ENCODE results near the gene CLCN7.

The CLCN7 gene

GRCh38 chr16:1474796-1475551 is at the start of gene CLCN7:
Gene CLCN7, minus strand, starts transcription at chr16:1475028. Its CDS starts 54 bp downstream, at chr16:1474974.
- DNase-seq (ENCODE audit: low read depth in 3 of 3): peak; percentile 74 to 86 (median 83)

GRCh38 chr16:1524366-1524765 is 49.5 kb upstream of the CLCN7 start:
- DNase-seq (ENCODE audit: low read depth in 3 of 3): no peak

DNA sequence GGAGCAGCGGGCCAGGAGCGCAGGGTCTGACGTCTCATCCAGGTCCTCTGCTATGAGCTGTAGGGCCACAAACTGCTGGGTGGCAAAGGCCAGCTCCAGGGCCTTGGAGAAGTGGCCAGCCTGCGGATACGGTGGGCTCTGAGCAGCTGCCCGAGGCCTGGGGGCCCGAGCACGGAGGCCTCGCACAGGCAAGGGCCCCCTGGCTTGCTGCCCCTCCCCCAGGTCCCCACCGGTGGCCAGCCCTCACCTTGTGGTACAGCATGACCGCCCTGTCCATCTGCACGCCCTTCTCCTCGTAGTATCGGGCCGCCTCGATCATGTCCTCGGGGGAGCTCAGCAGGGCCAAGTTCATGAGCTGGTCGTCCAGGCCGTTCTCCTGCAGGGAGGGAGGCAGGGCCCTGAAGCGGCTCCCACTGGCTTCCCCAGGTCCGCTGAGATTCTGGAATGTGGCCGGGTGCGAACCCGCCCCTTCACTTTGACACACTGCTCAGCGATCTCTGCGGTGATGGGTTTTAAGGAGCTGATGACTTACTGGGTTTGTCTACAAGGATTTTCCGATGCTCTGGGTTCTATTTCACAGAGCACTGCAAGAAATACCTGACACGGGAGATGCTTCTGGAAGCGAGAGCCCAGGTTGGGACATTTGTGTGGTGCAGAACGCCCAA is 48.9 kb upstream of the CLCN7 start:
- DNase-seq (ENCODE audit: low read depth in 3 of 3): no peak

DNA sequence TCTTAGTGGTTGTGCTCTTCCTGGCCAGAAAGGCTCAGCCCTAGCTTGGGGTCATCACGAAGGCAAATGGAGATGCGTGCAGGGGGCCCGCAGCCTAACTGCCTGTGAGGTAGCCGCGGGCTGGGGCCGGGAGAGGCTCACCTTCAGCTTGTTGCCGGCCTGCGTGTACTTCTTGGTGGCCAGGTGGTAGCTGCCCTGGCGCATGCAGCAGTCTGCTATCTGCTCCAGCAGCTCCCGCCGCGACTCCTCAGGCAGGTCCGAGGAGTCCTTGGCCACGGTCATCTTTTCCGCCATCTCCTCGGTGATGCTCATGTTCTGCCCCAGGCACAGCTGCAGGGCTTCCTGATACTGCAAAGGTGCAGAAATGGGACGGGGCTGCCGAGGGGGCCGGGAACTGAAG is 45.6 kb upstream of the CLCN7 start:
- DNase-seq (ENCODE audit: low read depth in 3 of 3): no peak

GRCh38 chr16:1519831-1520230 is 45.0 kb upstream of the CLCN7 start:
- no peak for DNase-seq (ENCODE audit: low read depth in 3 of 3)

GRCh38 chr16:1518626-1519135 is 43.9 kb upstream of the CLCN7 start:
- DNase-seq (ENCODE audit: low read depth in 3 of 3): no peak

- DNase-seq (ENCODE audit: low read depth in 3 of 3): no peak
Measured at GRCh38 chr16:1514507-1514906, 39.7 kb upstream of the CLCN7 start.

DNA sequence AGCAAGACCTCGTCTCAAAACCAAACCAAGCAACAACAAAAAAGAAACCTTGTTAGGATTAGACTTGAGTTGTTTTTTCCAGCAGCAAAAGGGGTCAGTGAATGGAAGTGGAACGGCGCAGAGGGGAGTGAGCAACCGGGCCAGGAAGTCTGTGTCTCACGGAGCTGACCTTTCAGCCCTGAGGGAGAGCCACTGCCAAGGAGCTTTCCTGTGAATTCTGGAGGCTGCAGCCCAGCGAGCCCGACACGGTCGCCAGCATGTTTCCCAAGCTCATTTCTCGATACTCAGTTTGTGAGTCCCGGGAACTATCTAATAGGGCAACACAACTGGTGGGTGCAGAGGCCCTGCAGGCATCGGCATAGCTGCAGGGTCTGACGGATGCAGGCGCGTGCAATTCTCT is 37.9 kb upstream of the CLCN7 start:
- DNase-seq (ENCODE audit: low read depth in 3 of 3): no peak

DNA sequence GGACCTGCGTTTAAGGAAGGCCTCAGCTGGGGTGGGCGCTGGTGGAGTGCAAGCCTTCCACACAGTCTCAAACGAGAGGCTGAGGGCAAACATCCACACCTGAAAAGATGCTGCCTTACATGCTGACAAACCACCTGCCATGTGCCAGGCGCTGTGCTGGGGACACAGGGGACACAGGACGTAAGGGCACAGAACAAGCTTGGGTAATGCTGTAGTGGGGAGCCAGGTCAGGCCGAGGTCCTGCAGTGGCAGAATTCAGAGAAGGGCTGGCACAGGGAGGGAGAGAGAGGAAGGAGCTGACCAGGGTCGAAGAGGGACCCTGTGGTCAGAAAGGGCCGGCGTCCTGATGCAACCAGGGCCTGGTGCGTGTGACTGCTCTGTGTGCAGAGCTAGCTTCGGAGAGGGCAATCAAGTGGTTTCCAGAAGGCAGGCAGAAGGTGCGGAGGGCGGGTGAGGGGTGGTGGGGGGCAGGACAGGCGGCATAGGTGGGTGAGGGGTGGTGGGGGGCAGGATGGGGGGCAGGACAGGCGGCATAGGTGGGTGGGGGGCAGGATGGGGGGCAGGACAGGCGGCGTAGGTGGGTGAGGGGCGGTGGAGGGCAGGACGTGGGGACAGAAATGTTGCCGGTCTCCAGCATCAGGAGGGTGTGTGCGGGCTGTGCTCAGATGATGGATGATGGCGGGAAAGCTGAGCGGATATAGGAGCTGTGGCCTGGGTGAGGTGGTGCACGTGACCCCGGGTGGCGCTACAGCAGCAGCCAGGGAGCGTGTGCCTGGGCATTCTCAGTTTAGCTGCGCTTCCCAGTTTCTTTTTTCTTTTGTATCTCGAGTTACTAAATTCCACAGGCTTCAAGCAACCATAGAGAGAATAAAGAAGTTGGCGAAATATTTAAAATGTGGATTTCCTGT is 37.1 kb upstream of the CLCN7 start:
- no peak for DNase-seq (ENCODE audit: low read depth in 3 of 3)

DNA sequence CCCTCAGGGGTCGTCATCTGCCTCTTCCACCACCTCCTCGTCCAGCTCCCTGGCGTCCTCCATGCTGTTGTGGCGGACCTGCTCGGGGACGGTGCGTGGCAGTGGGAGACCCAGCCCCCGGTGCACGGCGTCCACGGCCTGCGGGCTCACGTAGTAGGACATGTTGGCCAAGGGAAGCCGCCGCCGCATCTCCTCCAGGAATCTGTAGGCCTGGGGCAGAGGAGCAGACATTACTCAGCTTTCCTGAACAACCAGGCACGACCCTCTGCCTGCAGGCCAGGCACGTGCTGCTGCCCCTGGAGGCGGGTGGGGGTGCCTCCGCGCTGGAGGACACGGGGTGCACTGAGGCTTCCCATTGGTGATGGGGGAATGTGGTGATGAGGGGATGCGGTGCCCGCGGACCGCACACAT is 36.1 kb upstream of the CLCN7 start:
- DNase-seq (ENCODE audit: low read depth in 3 of 3): no peak

DNA sequence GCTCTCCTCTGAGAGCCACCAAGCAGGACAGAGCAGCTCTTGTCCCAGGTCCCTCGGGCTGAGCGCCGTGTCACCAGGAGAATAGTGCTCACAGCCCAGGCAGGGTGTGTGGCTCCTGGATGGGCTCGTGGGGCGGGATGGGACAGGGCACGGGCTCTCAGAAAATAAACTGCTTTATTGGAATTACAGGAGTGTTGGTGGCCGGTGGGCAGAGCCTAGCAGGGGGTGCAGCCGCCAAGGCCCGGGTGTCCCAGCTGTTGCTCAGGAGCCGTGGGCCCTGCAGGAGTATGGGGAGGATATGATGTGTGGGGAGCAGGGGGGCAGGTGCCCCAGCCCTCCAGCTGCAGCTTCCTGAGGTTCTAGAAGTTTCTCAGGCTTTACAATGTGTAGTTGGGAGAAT is 35.4 kb upstream of the CLCN7 start:
- no peak for DNase-seq (ENCODE audit: low read depth in 3 of 3)

- no peak for DNase-seq (ENCODE audit: low read depth in 3 of 3)
Measured at GRCh38 chr16:1509307-1510221, 34.7 kb upstream of the CLCN7 start.

- DNase-seq (ENCODE audit: low read depth in 3 of 3): no peak
Measured at GRCh38 chr16:1508494-1509187, 33.8 kb upstream of the CLCN7 start.

DNA sequence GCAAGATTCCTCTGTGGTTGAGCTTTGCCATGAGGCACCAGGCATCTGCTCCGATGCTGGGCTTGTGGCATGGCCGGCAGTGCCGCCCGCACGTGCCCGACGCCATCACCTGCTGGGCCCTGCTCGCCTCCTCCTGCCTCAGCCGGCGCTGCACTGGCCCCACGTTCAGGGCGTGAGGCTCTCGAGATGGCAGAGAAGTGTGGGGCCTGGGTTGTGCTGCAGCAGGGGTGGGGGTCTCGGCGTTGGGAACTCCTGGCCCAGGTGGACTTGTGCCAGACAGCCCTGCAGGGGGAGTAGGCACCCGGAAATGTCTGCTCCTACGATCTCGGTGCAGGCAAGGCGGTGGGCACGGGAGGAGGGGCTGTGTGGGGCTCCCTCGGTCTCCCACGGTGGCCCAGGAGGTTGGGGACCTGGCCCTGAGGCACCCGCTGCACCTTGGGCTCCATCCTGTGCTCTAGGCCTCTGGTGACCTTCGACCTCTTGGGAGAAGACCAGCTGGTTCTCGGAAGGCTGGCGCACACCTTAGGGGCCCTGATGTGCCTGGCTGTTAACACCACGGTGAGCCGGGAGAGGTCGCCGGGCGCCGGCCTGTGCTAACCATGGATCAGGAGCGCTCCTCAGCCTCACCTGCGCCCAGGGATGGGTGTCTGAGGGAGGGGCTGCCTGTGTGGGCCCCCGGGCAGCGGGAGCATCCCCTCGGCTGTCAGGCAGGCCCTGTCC is 31.8 kb upstream of the CLCN7 start:
- DNase-seq (ENCODE audit: low read depth in 3 of 3): no peak

DNA sequence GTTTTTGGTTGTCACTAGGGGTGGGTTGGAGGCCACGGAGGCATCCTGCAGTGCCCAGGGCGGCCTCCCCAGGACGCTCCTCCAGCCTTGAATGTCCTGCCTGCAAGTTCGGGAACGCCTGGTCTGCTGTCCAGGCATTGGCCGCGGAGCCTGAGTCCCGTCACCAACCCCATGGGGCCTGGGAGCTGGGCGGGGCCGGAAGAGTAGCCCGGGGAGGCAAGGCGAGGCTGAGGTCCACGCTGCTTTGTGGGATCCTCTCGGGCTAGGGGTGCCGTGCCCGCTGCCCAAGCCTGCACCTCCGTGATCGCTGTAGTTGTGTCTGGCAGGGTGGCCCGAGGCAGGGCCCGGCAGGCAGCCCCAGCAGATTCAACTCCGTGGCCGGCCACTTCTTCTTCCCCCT is 31.1 kb upstream of the CLCN7 start:
- DNase-seq (ENCODE audit: low read depth in 3 of 3): no peak

DNA sequence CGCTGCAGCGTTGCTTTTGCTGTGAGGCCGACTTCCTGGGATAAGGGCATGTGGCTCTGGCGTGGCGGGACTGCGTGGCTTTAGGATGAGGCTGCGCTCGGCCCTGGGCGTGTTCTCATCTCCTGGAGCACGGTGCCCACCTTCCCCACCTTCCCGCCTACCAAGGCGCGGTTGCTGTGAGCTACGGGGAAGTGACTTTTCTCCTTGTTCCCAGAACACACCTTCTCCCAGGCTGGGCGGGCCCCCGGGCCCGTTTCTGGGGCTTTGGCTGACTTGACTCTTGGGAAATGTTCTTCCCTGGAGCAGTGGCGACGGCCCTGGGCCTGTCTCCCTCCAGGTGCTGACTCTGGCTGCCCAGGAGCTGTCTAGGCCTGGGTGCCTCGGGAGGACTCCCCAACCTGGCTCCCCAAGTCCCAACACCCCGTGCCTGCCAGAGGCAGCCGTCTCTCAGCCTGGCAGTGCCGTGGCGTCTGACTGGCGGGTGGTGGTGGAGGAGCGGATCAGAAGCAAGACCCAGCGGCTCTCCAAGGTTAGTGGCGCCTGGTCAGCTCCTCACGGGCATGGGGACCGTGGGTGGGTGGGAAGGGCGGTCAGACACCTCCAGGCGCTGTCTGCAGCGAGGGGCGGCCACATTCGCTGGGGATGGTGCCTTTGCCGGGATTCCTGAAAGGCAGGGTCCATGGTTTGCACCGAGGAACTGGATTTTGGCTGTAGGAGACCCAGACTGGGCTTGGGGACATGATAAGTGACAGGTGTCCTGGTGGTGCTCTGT is 30.4 kb upstream of the CLCN7 start:
- DNase-seq (ENCODE audit: low read depth in 3 of 3): no peak

DNA sequence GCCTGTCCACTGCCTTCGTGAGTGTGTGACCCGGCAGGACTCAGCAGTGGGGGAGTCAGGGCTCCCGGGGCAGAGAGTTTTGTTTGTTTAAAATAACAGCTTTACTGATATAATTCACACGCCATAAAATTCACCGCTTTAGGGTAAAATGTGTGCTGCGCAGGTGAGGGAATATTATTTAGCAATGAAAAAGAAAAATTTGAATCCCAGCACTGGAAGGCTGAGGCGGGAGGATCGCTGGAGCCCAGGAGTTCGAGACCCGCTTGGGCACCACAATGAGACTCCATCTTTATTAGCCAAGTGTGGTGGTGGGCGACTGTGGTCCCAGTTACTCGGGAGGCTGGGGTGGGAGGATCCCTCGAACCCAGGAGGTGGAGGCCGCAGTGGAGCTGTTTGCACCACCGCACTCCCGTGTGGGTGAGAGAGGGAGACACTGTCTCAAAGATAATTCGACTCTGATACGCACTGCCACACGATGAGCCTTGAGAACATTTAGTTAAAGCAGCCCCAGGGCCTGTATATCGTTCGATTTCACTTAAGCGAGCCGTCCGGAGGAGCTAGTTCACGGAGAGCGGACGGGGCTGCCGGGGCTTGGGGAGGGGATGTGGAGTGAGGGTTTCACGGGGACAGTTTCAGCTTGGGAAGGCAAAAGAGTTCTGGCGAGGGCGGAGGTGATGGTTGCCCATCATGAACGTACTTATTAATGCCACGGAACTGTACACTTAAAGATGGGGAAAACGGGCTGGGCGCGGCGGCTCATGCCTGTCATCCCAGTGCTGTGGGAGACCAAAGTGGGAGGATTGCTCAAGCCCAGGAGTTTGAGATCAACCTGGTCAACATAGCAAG is 28.5 kb upstream of the CLCN7 start:
- DNase-seq (ENCODE audit: low read depth in 3 of 3): no peak

Data from stimulated activated CD4-positive, alpha-beta T cell treated with anti-CD3 and anti-CD28 coated beads, TNF-alpha, amount 100 ng/mL, for 48 hours (primary cell).